Measurements from ENCODE around the gene IGBP1. TPM values are rescaled to one million over a fixed set of nuclear protein-coding genes. Genes with fewer than 3 reads are reported as not detected.
A peak's percentile ranks its signal among the peaks of the same experiment; 100 is the strongest.
"Not testable (repeated sequence)": the region's sequence is repeated elsewhere in the genome, so short reads cannot be mapped to it uniquely, and the experiment has no call there.

The IGBP1 gene
- total RNA-seq, 4 donors from 2014 or later, result 68.7 to 109 (median 75.1) TPM

- Histone ChIP-seq H3K27ac (no peak overlapping the region), H3K4me3 (no peak overlapping the region), H3K36me3 (no peaks in the 10 kb centered on the region), H3K9me3 (no peaks in the 10 kb centered on the region), H3K4me1 (no peaks in the 10 kb centered on the region), H3K27me3 (no peaks in the 10 kb centered on the region)
- intact Hi-C loops (cut with DNase I; ENCODE audit: low total_unique reads) (no loop called here), in situ Hi-C loops (cut with MboI; ENCODE audit: low sequenced_read_pairs in 4 of 4) (no loop called here)
- no peak for TF ChIP-seq POLR2A (IDR thresholded peaks at IDR 0.05)
- TF ChIP-seq CTCF (IDR thresholded peaks at IDR 0.05 in 4 of 5, conservative IDR thresholded peaks at IDR 0.05 in 1 of 5), result peak in 4 of 5 experiments; percentile 14 to 55 (median 28)
- peak in 1 of 2 donors; percentile 14 for DNase-seq
- no peak for ATAC-seq
Measured at GRCh38 chrX:70196961-70197720, 63.9 kb downstream of the IGBP1 start.

GRCh38 chrX:70201732-70202131 lies 68.5 kb downstream of the IGBP1 start:
- Histone ChIP-seq H3K36me3 (no peaks in the 10 kb centered on the region), H3K4me3 (no peak overlapping the region), H3K4me1 (no peaks in the 10 kb centered on the region), H3K9me3 (no peaks in the 10 kb centered on the region), H3K27ac (no peak overlapping the region), H3K27me3 (no peaks in the 10 kb centered on the region)
- ATAC-seq (no peak), DNase-seq (no peak)
- TF ChIP-seq CTCF (IDR thresholded peaks at IDR 0.05 in 4 of 5, conservative IDR thresholded peaks at IDR 0.05 in 1 of 5) (no peak), POLR2A (IDR thresholded peaks at IDR 0.05) (no peak)
- intact Hi-C loops (cut with DNase I; ENCODE audit: low total_unique reads), result no loop called here
- in situ Hi-C loops (cut with MboI; ENCODE audit: low sequenced_read_pairs in 4 of 4), result no loop called here

GRCh38 chrX:70208479-70208878 lies 75.2 kb downstream of the IGBP1 start:
- Histone ChIP-seq H3K36me3 (no peaks in the 10 kb centered on the region), H3K27ac (no peak overlapping the region), H3K4me3 (no peak overlapping the region), H3K4me1 (no peaks in the 10 kb centered on the region), H3K27me3 (no peaks in the 10 kb centered on the region), H3K9me3 (no peaks in the 10 kb centered on the region)
- no peak for ATAC-seq
- no peak for DNase-seq
- in situ Hi-C loops (cut with MboI; ENCODE audit: low sequenced_read_pairs in 4 of 4), result no loop called here
- TF ChIP-seq CTCF (IDR thresholded peaks at IDR 0.05 in 4 of 5, conservative IDR thresholded peaks at IDR 0.05 in 1 of 5), result no peak
- TF ChIP-seq POLR2A (IDR thresholded peaks at IDR 0.05), result no peak
- intact Hi-C loops (cut with DNase I; ENCODE audit: low total_unique reads), result no loop called here

GRCh38 chrX:70209570-70209969 lies 76.3 kb downstream of the IGBP1 start:
- ATAC-seq; H3K27me3 ChIP-seq; in situ Hi-C loops (cut with MboI; ENCODE audit: low sequenced_read_pairs in 4 of 4); H3K27ac ChIP-seq; H3K4me1 ChIP-seq; H3K36me3 ChIP-seq; H3K9me3 ChIP-seq; DNase-seq; H3K4me3 ChIP-seq; intact Hi-C loops (cut with DNase I; ENCODE audit: low total_unique reads): not testable (repeated sequence)

Other genes with a start within 250 kb of the IGBP1 start
- not detected for gene AWAT2, start 83.5 kb upstream of the IGBP1 start, total RNA-seq
- gene OTUD6A, start 71.0 kb upstream of the IGBP1 start, total RNA-seq, result not detected
- not detected for gene DGAT2L6, start 44.0 kb downstream of the IGBP1 start, total RNA-seq
- not detected for gene AWAT1, start 101.2 kb downstream of the IGBP1 start, total RNA-seq
- gene P2RY4, start 126.8 kb downstream of the IGBP1 start, total RNA-seq, result not detected
- not detected for gene ARR3, start 134.9 kb downstream of the IGBP1 start, total RNA-seq
- not detected for gene RAB41, start 148.7 kb downstream of the IGBP1 start, total RNA-seq
- 10 to 100 TPM; 12.8 to 22.3 (median 21.8) TPM for gene PDZD11, start 156.5 kb downstream of the IGBP1 start, total RNA-seq
- under 1 TPM in 2 of 4 donors, not detected in 2; 0.07 to 0.09 TPM for gene KIF4A, start 156.7 kb downstream of the IGBP1 start, total RNA-seq

Measured in gastrocnemius medialis (tissue), 4 donors.